ENCODE data around the gene PRDM5.

DNA sequence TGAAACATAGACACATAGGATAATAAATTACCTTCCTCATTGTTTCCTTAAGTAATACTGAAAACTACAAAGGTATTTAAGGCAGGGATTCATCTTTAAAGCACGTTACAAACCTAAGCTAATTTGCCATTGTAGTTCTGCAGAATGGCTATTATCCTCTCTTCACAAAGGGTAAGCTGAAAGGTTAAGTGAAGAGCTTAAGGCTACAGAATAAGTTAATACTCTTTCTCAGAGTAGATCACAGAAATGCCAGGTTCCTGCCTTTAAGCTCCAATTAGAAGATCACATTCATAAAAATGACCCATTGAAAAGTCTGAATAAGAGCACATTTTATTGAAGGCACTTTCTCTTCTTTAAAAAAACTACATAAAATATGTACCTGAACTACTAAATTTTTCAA, 42.1 kb upstream of the PRDM5 start:
- TF ChIP-seq, protein P1, sequence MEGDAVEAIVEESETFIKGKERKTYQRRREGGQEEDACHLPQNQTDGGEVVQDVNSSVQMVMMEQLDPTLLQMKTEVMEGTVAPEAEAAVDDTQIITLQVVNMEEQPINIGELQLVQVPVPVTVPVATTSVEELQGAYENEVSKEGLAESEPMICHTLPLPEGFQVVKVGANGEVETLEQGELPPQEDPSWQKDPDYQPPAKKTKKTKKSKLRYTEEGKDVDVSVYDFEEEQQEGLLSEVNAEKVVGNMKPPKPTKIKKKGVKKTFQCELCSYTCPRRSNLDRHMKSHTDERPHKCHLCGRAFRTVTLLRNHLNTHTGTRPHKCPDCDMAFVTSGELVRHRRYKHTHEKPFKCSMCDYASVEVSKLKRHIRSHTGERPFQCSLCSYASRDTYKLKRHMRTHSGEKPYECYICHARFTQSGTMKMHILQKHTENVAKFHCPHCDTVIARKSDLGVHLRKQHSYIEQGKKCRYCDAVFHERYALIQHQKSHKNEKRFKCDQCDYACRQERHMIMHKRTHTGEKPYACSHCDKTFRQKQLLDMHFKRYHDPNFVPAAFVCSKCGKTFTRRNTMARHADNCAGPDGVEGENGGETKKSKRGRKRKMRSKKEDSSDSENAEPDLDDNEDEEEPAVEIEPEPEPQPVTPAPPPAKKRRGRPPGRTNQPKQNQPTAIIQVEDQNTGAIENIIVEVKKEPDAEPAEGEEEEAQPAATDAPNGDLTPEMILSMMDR (conservative IDR thresholded peaks at IDR 0.05 in 1 of 2, IDR thresholded peaks at IDR 0.05 in 1 of 2; ENCODE audit: low read depth in 1 of 2, low read length in 2 of 2): no peak
- no peak for TF ChIP-seq EZH2 (IDR thresholded peaks at IDR 0.05; ENCODE audit: low read length, missing control alignments)

Data from fibroblast of lung (primary cell).